GM12892 (cell line): ENCODE data around the gene PCDHA13.
"Not testable (repeated sequence)": the region's sequence is repeated elsewhere in the genome, so short reads cannot be mapped to it uniquely, and the experiment has no call there.

Experiments used
- POLR2A ChIP-seq: IDR thresholded peaks from 2 replicates; pipeline ENCODE4 v1.6.1; 2011; ENCODE audit warnings: low read depth, low read length, control low read depth
- TAF1 ChIP-seq: IDR thresholded peaks from 2 replicates; pipeline ENCODE4 v1.6.1; 2011; ENCODE audit warnings: low read depth, mild to moderate bottlenecking, control low read depth, low read length, borderline replicate concordance

GRCh38 chr5:140849831-140850634 lies 31.9 kb upstream of the PCDHA13 start:
- TF ChIP-seq TAF1, POLR2A: not testable (repeated sequence)
